NCI-H1436 treated with DMSO at 0.1 percent for 48 hours (cell line): ENCODE results near the gene RGS6.

Source experiments
- DNase-seq: peaks from one replicate; lab custom pipeline; 2025; lab: John Stamatoyannopoulos, UW

RGS6 gene

GRCh38 chr14:72164420-72165228 lies 232.4 kb downstream of the RGS6 start:
- DNase-seq = no peak

- no peak for DNase-seq
Observed at GRCh38 chr14:72165229-72165698, 233.0 kb downstream of the RGS6 start.

- DNase-seq = no peak
Observed at GRCh38 chr14:72169521-72169920, 237.3 kb downstream of the RGS6 start.

GRCh38 chr14:72172049-72172448 lies 239.8 kb downstream of the RGS6 start:
- DNase-seq = no peak

GRCh38 chr14:72172597-72172996 lies 240.4 kb downstream of the RGS6 start:
- no peak for DNase-seq

- no peak for DNase-seq
Observed at GRCh38 chr14:72173038-72173720, 240.9 kb downstream of the RGS6 start.

- DNase-seq = no peak
Observed at GRCh38 chr14:72177251-72177650, 245.0 kb downstream of the RGS6 start.

GRCh38 chr14:72178517-72178916 lies 246.3 kb downstream of the RGS6 start:
- no peak for DNase-seq

GRCh38 chr14:72182708-72183432 lies 250.6 kb downstream of the RGS6 start:
- no peak for DNase-seq

- DNase-seq = no peak
Observed at GRCh38 chr14:72183631-72184030, 251.4 kb downstream of the RGS6 start.

GRCh38 chr14:72186523-72186922 lies 254.3 kb downstream of the RGS6 start:
- DNase-seq = no peak

- no peak for DNase-seq
Observed at GRCh38 chr14:72196237-72197015, 264.2 kb downstream of the RGS6 start.

GRCh38 chr14:72201645-72202044 lies 269.4 kb downstream of the RGS6 start:
- no peak for DNase-seq

- no peak for DNase-seq
Observed at GRCh38 chr14:72213424-72213823, 281.2 kb downstream of the RGS6 start.

GRCh38 chr14:72215080-72215479 lies 282.9 kb downstream of the RGS6 start:
- DNase-seq = no peak

- DNase-seq = no peak
Observed at GRCh38 chr14:72217135-72217534, 284.9 kb downstream of the RGS6 start.

GRCh38 chr14:72222046-72222445 lies 289.8 kb downstream of the RGS6 start:
- DNase-seq = no peak

- no peak for DNase-seq
Observed at GRCh38 chr14:72236629-72237028, 304.4 kb downstream of the RGS6 start.

- no peak for DNase-seq
Observed at GRCh38 chr14:72237722-72238666, 305.8 kb downstream of the RGS6 start.
